Cardiac fibroblast (primary cell): ENCODE measurements around the gene OR4F29.
"Not testable (repeated sequence)": the region's sequence is repeated elsewhere in the genome, so short reads cannot be mapped to it uniquely, and the experiment has no call there.

Experiments
- DNase-seq, 2 donors: peaks; one replicate each; pipeline versions ENCODE4 v3.0.0 to v3.0.0-alpha.2; 2010; ENCODE audit warnings: low read depth in 2 of 2
- H3K4me3 ChIP-seq, 2 donors: replicated peaks in 1 of 2; 1 replicate in 1 of 2; 2 replicates in 1 of 2; pipeline ENCODE4 v1.5.1; 2011; ENCODE audit warnings: low read depth in 2 of 2, low read length in 2 of 2, mild to moderate bottlenecking in 2 of 2, moderate library complexity in 1 of 2

Gene OR4F29

GRCh38 chr1:451578-451977 is at the start of gene OR4F29:
TSS of gene OR4F29 (minus strand) at chr1:451678. CDS start at chr1:451678, 0 bp downstream.
- H3K4me3 ChIP-seq, DNase-seq: not testable (repeated sequence)
